GM19455 (cell line): ENCODE results near the gene SPDYE4.

Experiments used
- ATAC-seq: cut with Tn5 transposase; IDR thresholded peaks from one replicate; pipeline ENCODE4 v1.9.1; 2021; ENCODE audit not compliant: unreplicated experiment

SPDYE4 gene

GRCh38 chr17:8741771-8742170, 16.6 kb downstream of the SPDYE4 start:
- ATAC-seq, result no peak

DNA sequence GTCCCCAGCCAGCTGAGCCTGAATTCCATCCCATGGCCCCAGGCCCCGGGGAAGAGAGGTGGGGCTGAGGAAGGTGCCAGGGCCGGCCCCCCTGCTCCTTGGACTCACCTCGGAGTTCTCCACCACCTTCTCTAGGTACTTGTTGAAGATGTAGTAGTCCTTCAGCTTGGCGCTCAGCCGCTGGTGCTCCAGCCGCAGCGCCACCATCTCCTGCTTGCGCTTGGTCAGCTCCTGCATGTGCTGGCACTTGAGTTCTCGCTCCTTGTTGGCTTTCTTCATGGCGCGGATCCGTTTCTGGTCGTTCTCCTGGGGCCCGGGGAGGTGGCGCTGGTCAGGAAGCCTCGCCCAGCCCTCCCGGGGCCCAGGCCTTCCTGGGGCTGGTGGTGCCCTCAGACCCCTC, 17.0 kb downstream of the SPDYE4 start:
- ATAC-seq, result no peak

DNA sequence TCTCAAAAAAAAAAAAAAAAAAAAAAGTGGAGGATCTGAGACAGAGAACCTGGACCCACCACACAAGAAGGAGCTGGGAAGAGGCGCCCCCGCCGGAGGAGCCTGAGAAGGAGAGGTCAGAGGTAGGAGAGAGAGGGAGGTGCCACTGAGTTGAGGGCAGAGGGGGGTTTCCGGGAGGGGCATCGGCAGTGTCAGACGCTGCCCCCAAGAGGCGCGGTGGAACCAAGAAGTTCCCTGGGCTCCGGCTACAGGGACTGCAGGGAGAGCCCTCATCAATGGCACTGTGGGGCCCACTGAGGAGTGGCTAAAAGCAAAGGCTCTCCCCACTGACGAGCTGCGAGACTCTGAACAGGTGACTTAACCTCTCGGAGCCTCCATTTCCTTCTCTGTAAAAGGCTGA, 17.9 kb downstream of the SPDYE4 start:
- no peak for ATAC-seq

DNA sequence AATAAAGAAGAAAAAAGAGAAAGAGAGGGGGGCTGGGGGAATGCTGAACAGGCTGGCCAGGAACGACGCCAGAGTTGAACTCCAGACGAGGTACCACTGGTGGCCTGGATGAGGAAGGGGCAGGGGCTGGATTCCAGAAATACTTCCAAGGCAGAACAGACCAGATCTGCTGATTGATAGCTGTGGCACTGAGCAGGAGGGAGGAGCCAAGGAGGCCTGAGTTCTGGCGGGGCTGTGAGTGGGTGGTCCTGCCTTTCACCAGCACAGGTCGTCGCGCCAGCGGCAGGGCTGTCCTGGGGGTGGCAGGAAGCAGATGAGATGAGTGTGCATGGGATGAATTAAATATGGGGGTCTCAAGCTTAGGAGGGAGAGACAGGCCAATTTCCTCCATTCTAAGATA, 19.2 kb downstream of the SPDYE4 start:
- no peak for ATAC-seq

DNA sequence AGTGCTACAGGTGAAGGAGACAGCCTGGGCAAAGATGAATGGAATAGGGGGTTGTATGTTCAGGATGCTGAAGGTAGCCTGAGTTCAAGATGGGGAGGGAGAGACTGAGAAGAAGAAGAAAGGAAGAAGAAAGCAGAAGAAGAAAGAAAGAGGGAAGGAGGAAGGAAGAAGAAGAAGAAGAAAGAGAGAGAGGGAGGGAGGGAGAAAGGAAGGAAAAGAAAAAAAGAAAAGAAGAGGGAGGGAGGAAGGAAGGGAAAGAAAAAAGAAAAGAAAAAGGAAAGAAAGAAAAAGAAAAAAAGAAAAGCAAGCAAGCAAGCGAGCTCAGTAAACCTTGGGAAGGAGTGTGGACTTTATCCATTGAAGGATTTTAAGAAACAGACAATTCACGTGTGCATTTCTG, 21.6 kb downstream of the SPDYE4 start:
- no peak for ATAC-seq

DNA sequence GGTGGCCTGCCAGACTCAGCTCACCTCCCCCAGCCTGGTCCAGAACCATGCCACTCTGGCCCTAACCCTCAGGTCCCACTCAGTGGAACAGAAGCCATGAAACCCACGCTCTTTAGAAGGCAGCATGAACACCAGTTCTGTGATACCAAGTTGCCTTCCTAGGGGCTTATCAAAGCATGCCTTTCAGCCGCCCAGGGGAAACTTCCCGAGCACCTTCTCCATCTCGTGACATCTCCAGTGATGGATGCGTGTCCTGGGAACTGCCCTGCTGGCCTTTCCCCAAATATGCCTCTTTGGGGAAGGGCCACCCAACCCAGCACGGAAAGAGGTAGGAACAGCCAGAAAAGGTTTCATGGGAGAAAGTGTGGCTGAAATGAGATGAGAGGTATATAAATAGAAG, 22.0 kb downstream of the SPDYE4 start:
- ATAC-seq, result no peak

DNA sequence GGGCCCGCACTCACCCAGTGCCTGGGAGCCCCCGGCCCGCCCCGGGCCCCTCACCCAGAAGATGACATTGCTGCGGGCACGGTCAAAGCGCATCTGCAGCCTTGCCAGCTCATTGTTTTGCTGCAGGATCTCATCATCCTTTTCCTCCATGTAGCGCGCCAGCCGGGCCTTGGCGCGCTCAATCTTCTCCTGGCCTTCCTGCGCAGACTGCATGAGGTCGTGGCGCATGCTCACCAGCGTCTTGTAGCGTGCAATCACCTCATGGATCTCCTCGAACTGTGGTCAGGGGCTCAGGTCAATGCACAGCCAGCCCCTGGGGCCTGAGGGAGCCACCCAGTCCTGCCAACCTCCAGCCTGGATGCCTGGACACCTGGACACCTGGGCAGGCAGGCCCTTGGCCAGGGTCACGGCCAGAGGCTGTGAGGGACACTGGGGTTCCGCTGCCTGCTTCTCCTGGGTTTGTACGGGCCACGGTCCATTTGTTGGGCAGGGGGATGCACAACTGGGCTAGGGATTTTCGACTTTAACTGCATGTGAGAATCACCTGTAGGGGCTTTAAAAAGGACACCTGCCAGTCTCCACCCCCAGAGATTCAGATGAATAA, 22.9 kb downstream of the SPDYE4 start:
- no peak for ATAC-seq

DNA sequence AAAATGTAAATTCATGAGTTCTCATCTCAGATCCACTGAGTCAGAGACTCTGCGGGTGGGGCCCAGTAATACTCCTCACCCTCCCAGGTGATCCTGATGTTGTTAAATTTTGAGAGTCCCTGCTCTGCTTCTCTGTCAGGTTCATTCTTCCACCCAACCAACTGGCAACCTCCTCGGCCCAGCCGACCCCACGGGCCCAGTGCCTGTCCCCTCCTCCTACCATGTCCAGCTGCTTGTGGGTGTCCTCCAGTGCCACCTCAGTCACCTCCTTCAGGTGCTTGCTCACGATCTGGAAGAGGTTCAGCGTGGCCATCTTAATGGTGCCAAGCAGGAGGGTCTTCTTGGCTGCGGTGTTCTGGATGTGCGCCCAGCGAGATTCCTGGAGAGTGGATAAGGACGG, 23.5 kb downstream of the SPDYE4 start:
- no peak for ATAC-seq

DNA sequence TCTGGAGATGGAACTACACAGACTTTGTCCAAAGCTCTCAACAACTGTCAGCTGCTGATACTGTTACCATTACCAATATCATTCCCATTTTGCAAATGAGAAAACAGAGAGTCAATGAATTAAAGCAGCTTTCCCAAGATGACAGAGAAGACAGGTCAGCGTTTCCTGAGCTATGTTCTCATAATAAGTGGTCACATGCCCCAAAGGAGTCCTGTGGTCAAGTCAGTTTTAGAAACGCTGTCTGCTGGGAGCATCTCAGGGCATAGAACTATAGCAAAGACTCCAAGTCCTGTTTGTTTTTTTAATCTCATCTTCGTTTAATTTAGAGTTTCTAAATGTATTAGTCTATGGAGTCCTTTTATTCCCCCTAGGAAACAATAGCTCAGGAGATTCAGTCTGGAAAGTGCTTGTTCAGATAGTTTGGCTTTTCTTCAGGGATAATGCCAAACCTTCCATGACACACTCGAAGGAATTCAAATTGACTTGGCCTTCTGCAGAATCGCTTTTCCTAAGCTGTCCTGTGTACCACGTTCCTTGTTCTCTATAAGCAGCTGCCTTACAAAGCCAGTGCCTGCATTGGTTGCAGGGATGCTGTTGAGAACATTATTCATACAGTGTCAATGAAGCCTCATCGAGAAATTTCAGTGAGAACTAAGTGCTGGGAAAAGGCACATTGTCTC, 25.8 kb downstream of the SPDYE4 start:
- no peak for ATAC-seq

DNA sequence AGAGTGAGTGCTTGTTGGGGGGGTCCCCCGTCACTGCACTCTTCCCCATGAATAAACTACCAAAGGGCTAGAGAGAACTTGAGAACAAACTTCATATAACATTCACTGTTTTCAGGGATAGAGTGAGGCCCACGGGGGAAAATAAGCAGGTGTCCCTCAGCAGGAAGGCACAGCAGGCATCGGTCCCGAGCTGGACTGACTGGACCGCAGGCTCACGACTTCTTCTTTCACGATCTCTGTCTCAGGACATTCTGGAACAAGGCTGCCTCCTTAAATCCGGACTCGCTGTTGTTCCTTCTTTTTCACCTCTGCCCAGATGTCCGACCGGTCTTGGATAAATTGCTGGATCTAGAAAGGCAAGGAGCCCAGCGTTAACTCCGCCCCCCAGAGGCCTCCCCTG, 28.5 kb downstream of the SPDYE4 start:
- no peak for ATAC-seq

GRCh38 chr17:8729421-8729820, 28.9 kb downstream of the SPDYE4 start:
- ATAC-seq, result no peak

DNA sequence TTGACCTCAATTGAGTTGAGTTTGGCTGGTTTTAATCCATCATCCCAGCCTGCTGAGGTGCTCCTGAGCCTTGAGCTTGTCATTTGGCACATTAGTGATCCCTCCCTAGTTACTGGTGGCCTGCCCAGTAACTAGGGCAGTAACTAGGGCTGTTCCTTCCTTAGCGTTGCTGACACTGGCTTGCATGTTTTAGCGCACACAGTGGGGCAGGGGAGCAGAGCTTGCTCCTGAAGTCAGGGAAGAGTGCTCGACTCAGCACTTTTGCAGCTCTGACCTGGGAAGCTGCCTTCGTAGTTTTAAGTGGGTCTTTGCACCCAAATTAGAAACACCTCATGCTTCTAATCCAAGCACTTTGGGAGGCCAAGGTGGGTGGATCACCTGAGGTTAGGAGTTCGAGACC, 29.4 kb downstream of the SPDYE4 start:
- no peak for ATAC-seq

- ATAC-seq, result no peak
These were observed 30.0 kb downstream of the SPDYE4 start for GRCh38 chr17:8728251-8728938.

DNA sequence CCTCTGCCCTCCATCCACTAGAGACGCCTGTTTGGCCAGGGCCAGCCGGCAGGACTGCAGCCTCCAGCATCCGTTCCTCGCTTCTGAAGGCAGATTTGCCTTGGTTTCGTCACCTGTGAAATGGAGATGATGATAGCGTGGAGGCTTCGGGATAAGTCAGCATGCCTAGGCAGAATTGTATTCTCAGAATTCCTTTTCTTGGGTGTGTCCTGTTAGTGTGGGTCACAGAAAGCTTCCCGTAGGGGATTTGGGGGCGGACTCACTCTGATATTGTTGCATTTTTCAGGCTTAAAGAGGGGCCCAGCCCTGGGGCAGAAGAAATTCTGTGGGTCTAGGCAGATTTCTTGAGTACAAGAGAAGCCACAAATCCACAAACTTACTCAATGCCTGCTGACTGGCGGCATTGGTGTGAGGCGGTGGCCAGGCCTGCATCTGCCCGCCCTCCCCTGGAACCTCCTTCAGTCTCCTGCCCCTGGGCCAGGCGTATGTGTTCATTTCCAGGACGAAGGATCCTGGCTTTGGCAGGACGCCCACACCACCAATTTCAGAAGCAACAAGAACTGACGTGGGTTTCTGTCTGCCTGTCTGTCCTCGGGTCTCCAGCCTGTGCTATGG, 31.3 kb downstream of the SPDYE4 start:
- no peak for ATAC-seq

DNA sequence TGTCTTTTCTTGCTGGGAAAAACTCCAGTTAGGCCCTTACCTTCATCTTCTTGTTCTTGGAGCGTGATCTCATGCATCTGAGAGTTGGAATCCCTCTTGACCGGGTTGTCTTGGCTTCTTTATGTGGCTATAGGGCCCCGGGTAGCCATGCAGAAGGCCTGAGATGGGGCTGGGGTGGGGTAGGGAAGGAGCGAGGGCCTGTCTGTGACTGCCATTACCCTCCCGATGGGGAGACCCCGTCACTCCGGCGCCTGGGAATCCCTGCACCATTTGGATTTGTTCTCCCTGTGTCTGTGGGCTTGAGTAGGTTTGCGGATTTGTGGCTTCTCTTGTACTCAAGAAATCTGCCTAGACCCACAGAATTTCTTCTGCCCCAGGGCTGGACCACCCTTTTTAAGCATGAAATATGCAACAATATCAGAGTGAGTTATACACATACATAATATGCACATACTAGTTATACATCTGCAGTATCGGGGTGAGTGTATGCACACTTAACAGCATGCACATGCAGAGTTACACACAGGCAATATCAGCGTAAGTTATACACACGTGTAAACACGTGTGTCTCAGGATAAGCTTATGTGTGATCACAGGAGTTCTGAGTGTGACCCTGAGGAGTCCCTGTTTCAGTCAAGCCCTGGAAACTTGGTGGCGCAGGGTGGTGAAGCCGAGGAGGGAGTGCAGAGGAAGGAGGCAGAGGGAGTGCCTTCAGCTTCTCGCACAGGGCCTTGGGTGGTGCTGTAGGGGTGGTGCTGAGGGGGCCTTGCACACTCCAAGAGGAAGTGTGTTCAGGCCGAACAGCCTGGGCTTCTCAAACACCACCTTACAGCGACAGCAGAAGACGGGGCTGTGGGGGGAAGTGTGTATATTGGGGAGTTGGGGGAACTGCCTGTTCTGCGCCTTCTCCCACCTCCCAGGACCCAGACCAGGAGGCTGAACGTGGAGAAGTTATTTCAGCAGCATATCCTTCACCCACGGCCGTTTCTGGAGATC, 32.2 kb downstream of the SPDYE4 start:
- no peak for ATAC-seq

GRCh38 chr17:8724451-8724850, 33.9 kb downstream of the SPDYE4 start:
- no peak for ATAC-seq

GRCh38 chr17:8720596-8720995, 37.8 kb downstream of the SPDYE4 start:
- no peak for ATAC-seq

- no peak for ATAC-seq
These were observed 38.8 kb downstream of the SPDYE4 start for GRCh38 chr17:8719291-8720246.

DNA sequence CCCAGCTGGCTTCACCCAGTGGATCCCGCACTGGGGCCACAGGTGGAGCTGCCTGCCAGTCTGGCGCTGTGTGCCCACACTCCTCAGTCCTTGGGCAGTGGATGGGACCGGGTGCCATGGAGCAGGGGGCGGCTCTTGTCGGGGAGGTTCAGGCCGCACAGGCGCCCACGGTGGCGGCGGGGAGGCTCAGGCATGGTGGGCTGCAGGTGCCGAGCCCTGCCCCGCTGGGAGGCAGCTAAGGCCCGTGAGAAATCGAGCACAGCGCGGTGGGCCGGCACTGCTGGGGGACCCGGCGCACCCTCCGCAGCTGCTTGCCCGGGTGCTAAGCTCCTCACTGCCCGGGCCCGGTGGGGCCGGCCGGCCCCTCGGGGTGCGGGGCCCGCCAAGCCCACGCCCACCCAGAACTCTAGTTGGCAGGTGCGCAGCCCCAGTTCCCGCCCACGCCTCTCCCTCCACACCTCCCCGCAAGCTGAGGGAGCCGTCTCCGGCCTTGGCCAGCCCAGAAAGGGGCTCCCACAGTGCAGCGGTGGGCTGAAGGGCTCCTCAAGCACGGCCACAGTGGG, 40.3 kb downstream of the SPDYE4 start:
- ATAC-seq, result no peak
